Astrocyte of the spinal cord (primary cell): ENCODE results near the gene PJA2.
A peak's percentile ranks its signal among the peaks of the same experiment; 100 is the strongest.

Source experiments
- DNase-seq: peaks from one replicate; pipeline ENCODE4 v3.0.0; 2011; ENCODE audit warnings: low read depth, low spot score
- H3K4me3 ChIP-seq: 2 replicates; pipeline ENCODE4 v1.5.1; 2011; ENCODE audit warnings: low read depth, mild to moderate bottlenecking, low read length, moderate library complexity
- in situ Hi-C: cut with HindIII; loops from 2 replicates; pipeline ENCODE4 v1.10.0; 2017; ENCODE audit warnings: low sequenced_read_pairs
- TF ChIP-seq, protein P1 (sequence below): IDR thresholded peaks from 2 replicates; pipeline ENCODE4 v1.5.1; 2012; ENCODE audit warnings: low read depth, mild to moderate bottlenecking, low read length, inconsistent platforms

Gene PJA2

DNA sequence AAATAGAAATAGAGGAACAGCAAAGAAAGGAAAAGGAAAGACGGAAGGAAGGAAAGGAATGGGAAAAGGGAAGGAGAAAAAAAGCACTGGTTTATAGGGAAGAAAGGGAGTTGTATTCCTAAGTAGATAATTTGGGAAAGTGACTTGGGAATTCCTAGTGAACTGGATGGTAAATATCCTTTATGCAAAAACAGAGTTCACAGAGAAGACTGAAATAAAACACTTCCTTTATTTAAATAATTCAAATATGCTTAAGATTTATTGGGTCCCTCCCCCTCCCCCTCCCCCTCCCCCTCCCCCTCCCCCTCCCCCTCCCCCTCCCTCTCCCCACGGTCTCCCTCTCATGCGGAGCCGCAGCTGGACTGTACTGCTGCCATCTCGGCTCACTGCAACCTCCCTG, 69.4 kb downstream of the PJA2 start:
- no peak for DNase-seq
- TF ChIP-seq, protein P1, sequence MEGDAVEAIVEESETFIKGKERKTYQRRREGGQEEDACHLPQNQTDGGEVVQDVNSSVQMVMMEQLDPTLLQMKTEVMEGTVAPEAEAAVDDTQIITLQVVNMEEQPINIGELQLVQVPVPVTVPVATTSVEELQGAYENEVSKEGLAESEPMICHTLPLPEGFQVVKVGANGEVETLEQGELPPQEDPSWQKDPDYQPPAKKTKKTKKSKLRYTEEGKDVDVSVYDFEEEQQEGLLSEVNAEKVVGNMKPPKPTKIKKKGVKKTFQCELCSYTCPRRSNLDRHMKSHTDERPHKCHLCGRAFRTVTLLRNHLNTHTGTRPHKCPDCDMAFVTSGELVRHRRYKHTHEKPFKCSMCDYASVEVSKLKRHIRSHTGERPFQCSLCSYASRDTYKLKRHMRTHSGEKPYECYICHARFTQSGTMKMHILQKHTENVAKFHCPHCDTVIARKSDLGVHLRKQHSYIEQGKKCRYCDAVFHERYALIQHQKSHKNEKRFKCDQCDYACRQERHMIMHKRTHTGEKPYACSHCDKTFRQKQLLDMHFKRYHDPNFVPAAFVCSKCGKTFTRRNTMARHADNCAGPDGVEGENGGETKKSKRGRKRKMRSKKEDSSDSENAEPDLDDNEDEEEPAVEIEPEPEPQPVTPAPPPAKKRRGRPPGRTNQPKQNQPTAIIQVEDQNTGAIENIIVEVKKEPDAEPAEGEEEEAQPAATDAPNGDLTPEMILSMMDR = no peak
- in situ Hi-C loops = no loop called here
- no peak overlapping the region for H3K4me3 ChIP-seq

DNA sequence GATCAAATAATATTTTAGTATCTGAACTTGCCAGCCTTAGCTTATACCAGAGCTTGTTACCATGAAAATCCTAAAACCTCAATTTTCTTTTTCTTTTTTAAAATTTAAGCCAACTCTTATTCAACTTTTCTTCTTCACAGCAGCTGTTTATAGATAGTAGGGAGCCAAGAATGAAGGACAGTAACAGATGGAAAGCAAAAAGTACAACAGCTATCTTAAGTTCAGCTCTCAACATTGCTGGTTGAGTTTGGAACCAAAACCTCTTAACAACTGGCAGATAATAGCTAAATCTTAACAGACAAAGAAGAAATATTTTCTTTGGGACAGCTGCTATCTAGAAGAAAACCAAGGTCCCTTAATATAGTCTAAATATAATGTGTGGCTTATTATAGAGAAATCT, 74.7 kb downstream of the PJA2 start:
- DNase-seq = no peak
- TF ChIP-seq, protein P1 = no peak

DNA sequence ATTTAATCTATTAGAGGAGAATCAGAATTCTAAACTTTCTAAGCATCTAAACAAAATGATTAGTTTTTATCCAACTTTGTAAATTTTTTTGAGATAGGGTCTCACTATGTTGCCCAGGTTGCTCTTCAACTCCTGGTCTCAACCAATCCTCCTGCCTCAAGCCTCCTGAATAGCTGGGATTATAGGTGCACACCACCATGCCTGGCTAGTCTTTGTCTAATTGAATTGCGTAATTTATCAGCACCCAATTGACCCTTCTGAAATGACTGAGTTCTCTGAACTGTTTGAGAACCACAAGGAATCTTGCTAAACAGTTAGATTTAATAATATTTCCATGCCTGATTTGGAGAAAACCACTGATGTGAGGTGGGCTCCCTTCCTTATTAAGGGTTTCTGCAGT, 75.7 kb downstream of the PJA2 start:
- in situ Hi-C loops = no loop called here
- TF ChIP-seq, protein P1 = no peak
- DNase-seq = no peak
- no peak overlapping the region for H3K4me3 ChIP-seq

More for the DNA sequence above, 74.7 kb downstream of the PJA2 start:
- no peak overlapping the region for H3K4me3 ChIP-seq
- in situ Hi-C loops = no loop called here

DNA sequence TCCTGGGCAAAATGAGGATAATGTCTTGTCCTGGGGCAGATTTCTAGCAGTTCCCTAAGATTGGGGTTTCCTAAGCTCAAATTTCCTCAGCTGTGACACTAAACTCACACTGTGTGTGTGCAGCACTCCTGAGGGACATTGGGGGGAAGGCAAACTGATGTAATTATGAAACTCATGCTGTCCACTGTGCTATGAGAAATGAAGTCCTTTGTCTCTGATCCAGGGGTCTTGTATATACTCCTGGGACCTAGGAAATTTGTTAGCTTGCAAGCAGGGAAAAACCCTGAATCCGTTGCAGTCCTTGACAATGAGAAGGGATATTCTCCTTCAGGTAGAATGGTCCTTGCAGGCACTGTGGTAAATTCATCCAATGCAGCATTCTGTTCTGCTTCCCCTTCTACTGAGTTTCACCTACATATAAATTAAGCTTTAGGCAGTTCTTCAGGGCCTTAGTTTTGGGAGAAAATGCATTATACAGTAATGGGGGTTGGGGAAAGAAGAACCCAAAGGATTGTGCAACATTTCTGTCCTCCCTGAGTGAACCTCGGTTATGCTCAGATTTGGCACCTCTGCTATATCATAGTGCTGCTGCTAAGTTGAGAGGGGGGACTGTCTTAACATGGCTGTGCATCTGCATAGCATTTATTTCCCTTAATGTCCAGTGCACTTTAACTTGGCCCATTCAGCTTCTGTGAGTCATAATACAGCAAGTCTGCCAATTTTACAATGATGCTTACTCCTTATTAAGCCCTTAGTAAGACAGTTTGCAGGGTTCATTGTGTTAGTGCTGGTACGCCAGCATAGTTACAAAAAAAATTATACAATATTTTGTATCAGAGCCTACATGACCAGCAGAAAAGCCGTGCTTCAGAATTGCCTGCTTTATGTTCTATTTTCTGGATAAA, 80.2 kb downstream of the PJA2 start:
- DNase-seq = peak; percentile 88
- in situ Hi-C loops = no loop called here
- no peak overlapping the region for H3K4me3 ChIP-seq
- TF ChIP-seq, protein P1 = no peak

DNA sequence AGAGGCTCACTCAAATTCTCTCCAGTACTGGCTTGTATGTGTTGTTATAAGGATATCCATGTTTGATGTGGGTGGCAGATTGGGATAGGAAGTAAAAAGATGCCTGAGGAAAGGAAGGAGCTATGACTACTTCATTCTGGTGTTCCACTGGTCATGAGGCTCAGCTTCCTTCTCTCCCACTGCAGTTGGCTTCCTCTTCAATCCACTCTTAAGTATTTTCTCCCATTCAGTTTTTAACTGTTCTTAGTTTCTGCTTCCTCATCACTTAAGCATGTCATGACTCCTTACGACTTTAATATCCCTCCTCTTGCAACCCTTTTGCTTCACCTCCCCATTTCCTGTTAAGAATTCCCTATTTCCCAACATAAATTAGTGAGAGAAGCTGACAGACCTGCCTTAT, 81.1 kb downstream of the PJA2 start:
- H3K4me3 ChIP-seq = no peak overlapping the region
- in situ Hi-C loops = no loop called here
- no peak for DNase-seq
- TF ChIP-seq, protein P1 = no peak

DNA sequence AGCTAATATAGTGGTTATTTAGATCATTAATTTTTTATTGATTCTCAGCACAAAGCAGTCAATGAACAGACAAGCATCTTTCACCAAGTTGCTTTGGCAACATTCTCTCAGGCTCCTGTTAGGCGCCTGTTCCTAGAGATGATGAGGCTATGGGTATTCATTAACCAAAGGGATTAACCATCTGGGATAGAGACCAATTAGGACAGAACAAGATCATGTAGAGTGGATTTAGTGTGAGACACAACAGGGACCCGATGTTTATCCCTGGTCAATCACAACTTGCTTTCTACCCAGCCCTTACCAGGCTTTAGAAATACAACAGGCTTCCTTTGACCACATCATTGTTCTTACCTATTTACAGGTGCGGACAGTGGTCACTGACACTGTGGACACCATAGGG, 82.2 kb downstream of the PJA2 start:
- TF ChIP-seq, protein P1 = no peak
- in situ Hi-C loops = no loop called here
- no peak overlapping the region for H3K4me3 ChIP-seq
- DNase-seq = no peak
